ENCODE data around the gene TAMALIN.
A peak's percentile ranks its signal among the peaks of the same experiment; 100 is the strongest.

DNA sequence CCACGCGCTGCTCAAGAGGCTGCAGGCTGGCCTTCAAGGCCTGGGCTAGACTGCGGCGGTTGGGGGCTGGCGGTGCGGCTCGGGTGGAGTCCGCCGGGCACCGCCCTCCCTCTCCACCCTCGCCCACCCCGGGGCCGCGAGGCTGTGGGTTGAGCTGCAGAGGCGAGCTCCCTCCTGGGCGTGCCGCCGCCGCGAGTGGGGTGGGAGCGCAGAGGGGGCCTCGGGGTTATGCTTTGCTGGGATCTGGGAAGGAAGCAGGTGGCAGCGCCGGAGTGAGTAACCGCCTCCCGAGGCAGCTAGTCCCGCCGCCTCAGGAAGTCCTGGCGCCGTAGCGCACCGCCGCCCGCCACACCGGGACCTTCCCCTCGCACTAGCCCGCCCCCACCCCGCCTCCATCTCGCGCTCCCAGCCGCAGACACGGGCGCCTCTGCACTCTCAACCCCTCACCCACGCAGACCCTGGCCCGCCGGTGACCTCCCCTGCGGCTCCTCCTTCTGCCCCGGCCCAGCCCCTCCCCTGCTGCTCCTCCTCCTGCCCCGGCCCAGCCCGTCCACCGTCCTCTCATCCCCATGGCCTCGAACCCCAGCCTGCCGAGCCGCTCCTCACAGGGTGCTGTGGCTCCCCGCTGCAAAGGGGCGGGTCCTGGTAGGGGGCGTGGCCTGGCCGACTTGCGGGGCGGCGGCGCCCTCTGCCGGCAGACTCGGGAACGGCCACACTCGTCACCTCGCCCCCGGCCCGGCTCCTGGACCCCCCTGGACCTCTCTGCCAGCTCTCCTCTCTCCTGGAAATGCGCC lies 16.6 kb downstream of the TAMALIN start:
- no peak for TF ChIP-seq POLR2A (IDR thresholded peaks at IDR 0.05)
- TF ChIP-seq CTCF (IDR thresholded peaks at IDR 0.05) = peak; percentile 85 to 97 (median 94)

Data from adrenal gland (tissue), 5 donors.